Colonic mucosa (tissue), 4 donors: ENCODE results near the gene UBA1. TPM values are rescaled to one million over a fixed set of nuclear protein-coding genes. Genes with fewer than 3 reads are reported as not detected.

Experiments
- DNase-seq: peaks from one replicate; pipeline ENCODE4 v3.0.0-alpha.2; 2020
- H3K27ac ChIP-seq: fragments of 200-600 bp; one replicate; pipeline ENCODE4 v1.8.0; 2021
- H3K27me3 ChIP-seq: fragments of 200-600 bp; one replicate; pipeline ENCODE4 v1.8.0; 2021
- H3K36me3 ChIP-seq: fragments of 200-600 bp; one replicate; pipeline ENCODE4 v1.8.0; 2021
- H3K4me1 ChIP-seq: fragments of 200-600 bp; one replicate; pipeline ENCODE4 v1.8.0; 2021; ENCODE audit warnings: mild to moderate bottlenecking
- H3K4me3 ChIP-seq: fragments of 200-600 bp; one replicate; pipeline ENCODE4 v1.8.0; 2021
- H3K9ac ChIP-seq, 2 donors: one replicate each; pipeline ENCODE4 v1.7.0; 2013; ENCODE audit warnings: control low read depth in 2 of 2, low read depth in 2 of 2, low read length in 2 of 2
- H3K9me3 ChIP-seq: fragments of 200-600 bp; one replicate; pipeline ENCODE4 v1.8.0; 2021
- CTCF ChIP-seq: fragments of 200-600 bp; IDR thresholded peaks from one replicate; pipeline ENCODE4 v1.8.0; 2022; ENCODE audit warnings: antibody characterized with exemption, mild to moderate bottlenecking
- intact Hi-C: fragments of 100-400 bp; cut with DNase I; formaldehyde crosslinking; loops from one replicate; pipeline ENCODE4 v1.14.1; 2022
- total RNA-seq, 2 donors: library from RNA; stranded (reverse); fragmentation: NEBNext Ultra II Directional in 1 of 2; extraction: Animal tissue kit (Norgen Biotek cat#: 25700) in 1 of 2; gene quantifications; one replicate each; pipeline ENCODE4 v1.2.1, GENCODE V29; 2021
- donor health status: healthy.
- donor health status: DM: no; HTN: no; CAD: no.
- donor health status: DM: no; HTN: no; CAD: no.

The UBA1 gene
- total RNA-seq, 2 donors from 2014 or later: 237 to 327 TPM

- TF ChIP-seq CTCF: no peak
- intact Hi-C loops: no loop called here
- Histone ChIP-seq H3K4me1 (no peaks in the 10 kb centered on the region), H3K9me3 (no peaks in the 10 kb centered on the region), H3K36me3 (peaks cover 21% of the 10 kb centered on the region), H3K4me3 (peak overlapping the region; percentile 93), H3K27ac (peak overlapping the region; percentile 71), H3K9ac (peak overlapping the region; percentile 57 to 76), H3K27me3 (no peaks in the 10 kb centered on the region)
- peak; percentile 60 for DNase-seq
These were observed 23.7 kb downstream of the UBA1 start for GRCh38 chrX:47217121-47217851.

- Histone ChIP-seq H3K9ac (peak overlapping the region; percentile 76 to 97), H3K27ac (peak overlapping the region; percentile 89), H3K4me1 (no peaks in the 10 kb centered on the region), H3K9me3 (no peaks in the 10 kb centered on the region), H3K36me3 (peaks cover 17% of the 10 kb centered on the region), H3K27me3 (no peaks in the 10 kb centered on the region), H3K4me3 (peak overlapping the region; percentile 93)
- no peak for TF ChIP-seq CTCF
- intact Hi-C loops: no loop called here
- DNase-seq: peak; percentile 99
These were observed 24.2 kb downstream of the UBA1 start for GRCh38 chrX:47217852-47218279.

GRCh38 chrX:47218280-47218919 lies 24.8 kb downstream of the UBA1 start, which contains the start of gene CDK16:
Gene CDK16 (plus strand): TSS chrX:47218681. CDS start chrX:47223558, 4,877 bp downstream.
- peak; percentile 85 for DNase-seq
- H3K9ac ChIP-seq: peak within 1 kb of the TSS; percentile 76 to 97
- H3K4me1 ChIP-seq: no peaks in the 10 kb centered on the region
- peak within 1 kb of the TSS; percentile 93 for H3K4me3 ChIP-seq
- H3K27me3 ChIP-seq: no peaks in the 10 kb centered on the region
- intact Hi-C loops: no loop called here
- no peak for TF ChIP-seq CTCF
- peaks cover 12% of the 10 kb centered on the region for H3K36me3 ChIP-seq
- peak within 1 kb of the TSS; percentile 89 for H3K27ac ChIP-seq
- no peaks in the 10 kb centered on the region for H3K9me3 ChIP-seq

- H3K9me3 ChIP-seq: no peaks in the 10 kb centered on the region
- no peaks in the 10 kb centered on the region for H3K4me1 ChIP-seq
- peak overlapping the region; percentile 76 to 97 for H3K9ac ChIP-seq
- H3K36me3 ChIP-seq: peaks cover 8% of the 10 kb centered on the region
- peak; percentile 69 for DNase-seq
- H3K4me3 ChIP-seq: peak overlapping the region; percentile 93
- intact Hi-C loops: no loop called here
- TF ChIP-seq CTCF: no peak
- no peaks in the 10 kb centered on the region for H3K27me3 ChIP-seq
- H3K27ac ChIP-seq: peak overlapping the region; percentile 89
These were observed 25.5 kb downstream of the UBA1 start for GRCh38 chrX:47218920-47219815.

- H3K9ac ChIP-seq: no peak overlapping the region
- intact Hi-C loops: no loop called here
- TF ChIP-seq CTCF: no peak
- H3K4me1 ChIP-seq: no peaks in the 10 kb centered on the region
- no peak for DNase-seq
- H3K36me3 ChIP-seq: no peaks in the 10 kb centered on the region
- no peak overlapping the region for H3K4me3 ChIP-seq
- H3K27me3 ChIP-seq: no peaks in the 10 kb centered on the region
- no peaks in the 10 kb centered on the region for H3K9me3 ChIP-seq
- no peak overlapping the region for H3K27ac ChIP-seq
These were observed 28.1 kb downstream of the UBA1 start for GRCh38 chrX:47221756-47222155.
